ENCODE data around the gene SLC24A3. TPM values are rescaled to one million over a fixed set of nuclear protein-coding genes. Genes with fewer than 3 reads are reported as not detected.

SLC24A3 gene
- total RNA-seq, 2 donors from 2014 or later, result not detected

DNA sequence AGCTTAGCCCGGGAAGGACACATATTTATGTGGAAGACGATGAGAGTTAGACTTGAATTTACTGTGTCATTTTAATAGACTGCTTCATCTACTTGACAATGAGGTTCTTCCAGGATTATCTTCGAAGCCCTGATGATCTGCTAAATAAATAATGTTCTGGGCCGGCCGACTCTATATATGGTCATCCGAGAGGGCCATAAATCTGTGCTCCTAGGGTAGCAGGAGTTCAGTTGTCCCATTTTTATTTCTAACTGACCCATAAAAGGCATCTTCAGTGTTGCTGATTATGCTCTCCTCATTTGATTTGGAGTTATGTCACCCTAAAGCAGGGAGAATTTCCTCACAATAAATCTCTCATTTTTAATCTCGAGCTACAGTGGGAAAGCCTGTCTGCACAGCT, 217.1 kb downstream of the SLC24A3 start:
- H3K36me3 Mint-ChIP-seq (ENCODE audit: low read depth), result no peaks in the 10 kb centered on the region
- H3K9me3 Mint-ChIP-seq, result peaks cover 4% of the 10 kb centered on the region
- H3K4me3 Mint-ChIP-seq, result no peak overlapping the region
- no peak overlapping the region for H3K27ac Mint-ChIP-seq
- no peaks in the 10 kb centered on the region for H3K27me3 Mint-ChIP-seq
- no peaks in the 10 kb centered on the region for H3K4me1 Mint-ChIP-seq
- ATAC-seq (replicated peaks), result no peak

DNA sequence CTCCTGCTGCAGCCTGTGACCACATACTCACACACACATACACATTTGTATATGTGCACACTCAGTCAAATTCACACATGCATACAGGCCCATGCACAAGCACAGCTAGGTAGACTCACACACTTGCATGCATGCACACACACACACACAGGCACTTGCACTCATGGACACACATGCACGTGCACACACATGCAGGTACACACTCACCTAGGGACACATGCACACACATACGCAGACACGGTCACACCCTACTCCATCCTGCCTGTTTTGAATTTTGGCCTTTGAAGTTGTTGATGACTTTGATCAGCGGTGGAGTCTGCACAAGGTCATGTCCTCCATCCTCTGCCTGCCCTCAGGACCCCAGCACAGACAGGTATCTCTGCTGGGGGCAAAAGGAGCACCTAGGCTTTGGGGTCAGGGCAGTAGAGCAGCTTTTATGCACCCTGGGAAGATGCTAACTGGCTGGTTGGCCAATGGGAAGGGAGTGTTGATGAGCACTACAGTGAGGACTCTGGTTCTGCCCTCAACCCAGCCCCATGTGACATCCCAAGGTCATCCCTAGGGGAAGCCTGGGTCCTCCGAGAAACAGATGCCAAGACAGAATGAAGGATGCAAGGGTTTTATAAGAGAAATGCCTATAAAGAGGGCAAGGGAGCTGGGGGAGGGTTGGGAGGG, 218.3 kb downstream of the SLC24A3 start:
- H3K27ac Mint-ChIP-seq, result no peak overlapping the region
- no peaks in the 10 kb centered on the region for H3K36me3 Mint-ChIP-seq (ENCODE audit: low read depth)
- no peaks in the 10 kb centered on the region for H3K27me3 Mint-ChIP-seq
- no peak overlapping the region for H3K4me3 Mint-ChIP-seq
- H3K4me1 Mint-ChIP-seq, result no peaks in the 10 kb centered on the region
- peaks cover 4% of the 10 kb centered on the region for H3K9me3 Mint-ChIP-seq
- ATAC-seq (replicated peaks), result no peak

- peaks cover 4% of the 10 kb centered on the region for H3K9me3 Mint-ChIP-seq
- H3K36me3 Mint-ChIP-seq (ENCODE audit: low read depth), result no peaks in the 10 kb centered on the region
- no peaks in the 10 kb centered on the region for H3K4me1 Mint-ChIP-seq
- no peak overlapping the region for H3K27ac Mint-ChIP-seq
- H3K4me3 Mint-ChIP-seq, result no peak overlapping the region
- no peak for ATAC-seq (replicated peaks)
- H3K27me3 Mint-ChIP-seq, result no peaks in the 10 kb centered on the region
Observed at GRCh38 chr20:19431316-19431700, 218.9 kb downstream of the SLC24A3 start.

DNA sequence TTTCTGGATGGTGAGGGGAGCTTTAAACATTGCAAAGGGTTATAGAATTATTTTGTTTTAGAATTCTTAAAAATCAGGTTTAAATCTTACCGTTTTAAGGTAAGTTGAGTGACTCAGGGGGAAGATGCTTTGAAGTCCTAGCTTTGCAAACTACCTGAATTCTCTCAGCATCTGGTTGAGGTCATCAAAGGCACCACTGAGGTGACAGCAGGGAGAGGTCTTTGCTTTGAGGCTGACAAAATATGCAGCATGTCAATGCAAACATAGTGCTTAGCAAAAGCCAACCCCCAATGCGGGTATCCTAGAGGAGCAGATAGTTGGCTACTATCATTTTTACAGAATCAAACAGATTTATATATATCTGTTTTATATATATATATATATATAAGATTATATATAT, 219.5 kb downstream of the SLC24A3 start:
- Mint-ChIP-seq H3K36me3 (ENCODE audit: low read depth) (no peaks in the 10 kb centered on the region), H3K27me3 (no peaks in the 10 kb centered on the region), H3K9me3 (no peaks in the 10 kb centered on the region), H3K4me1 (no peaks in the 10 kb centered on the region), H3K27ac (no peak overlapping the region), H3K4me3 (no peak overlapping the region)
- no peak for ATAC-seq (replicated peaks)

DNA sequence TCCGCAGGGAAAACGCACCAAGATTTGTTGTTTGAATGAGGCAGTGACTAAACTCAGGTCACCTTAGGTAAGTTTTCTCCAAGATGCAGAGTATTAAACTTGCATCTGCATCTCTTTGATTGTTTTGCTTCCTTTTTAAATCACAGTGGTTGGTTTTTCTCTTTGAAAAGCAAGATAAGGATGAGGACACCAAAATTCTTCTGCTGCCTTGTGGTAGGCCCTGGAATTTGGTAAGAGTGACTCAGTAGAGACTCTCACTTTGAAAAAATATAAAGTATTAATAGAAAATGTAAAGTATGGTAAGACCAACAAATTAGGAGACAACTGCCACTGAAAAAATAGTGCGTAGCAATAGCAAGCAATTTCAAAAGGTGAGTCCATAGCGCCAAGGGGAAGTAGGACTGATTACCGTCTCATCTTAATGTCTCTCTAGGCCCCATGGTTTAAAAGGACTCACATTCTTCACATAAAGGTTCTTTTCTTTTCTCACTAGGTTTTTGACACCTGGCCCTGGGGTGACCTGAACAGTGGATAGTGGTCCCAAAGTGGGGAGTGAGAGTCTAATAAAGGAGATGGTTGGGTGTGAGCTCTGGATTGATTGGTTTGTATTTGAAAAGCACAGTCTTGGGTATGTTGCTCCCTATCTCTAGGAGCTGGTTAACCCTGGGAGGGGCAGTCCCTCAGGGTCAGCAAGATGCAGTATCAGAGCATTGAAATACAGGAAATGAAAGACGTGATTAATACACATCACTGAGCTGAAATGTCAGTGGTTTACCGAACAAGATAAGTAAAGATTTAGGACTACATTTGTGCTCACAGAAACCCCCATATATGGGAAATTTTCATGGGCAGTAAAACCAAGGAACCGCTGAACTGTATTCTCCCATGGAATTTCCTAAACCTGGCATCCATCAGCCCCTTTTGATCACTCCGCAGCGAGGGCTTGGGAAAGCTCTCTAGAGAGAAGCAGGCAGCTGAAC, 221.2 kb downstream of the SLC24A3 start:
- Mint-ChIP-seq H3K36me3 (ENCODE audit: low read depth) (no peaks in the 10 kb centered on the region), H3K4me1 (no peaks in the 10 kb centered on the region), H3K4me3 (no peak overlapping the region), H3K27ac (no peak overlapping the region), H3K9me3 (no peaks in the 10 kb centered on the region), H3K27me3 (no peaks in the 10 kb centered on the region)
- no peak for ATAC-seq (replicated peaks)

GRCh38 chr20:19435316-19435715, 222.9 kb downstream of the SLC24A3 start:
- no peak for ATAC-seq (replicated peaks)
- Mint-ChIP-seq H3K4me3 (no peak overlapping the region), H3K9me3 (no peaks in the 10 kb centered on the region), H3K36me3 (ENCODE audit: low read depth) (no peaks in the 10 kb centered on the region), H3K4me1 (no peaks in the 10 kb centered on the region), H3K27me3 (no peaks in the 10 kb centered on the region), H3K27ac (no peak overlapping the region)

GRCh38 chr20:19435821-19436220, 223.4 kb downstream of the SLC24A3 start:
- H3K27me3 Mint-ChIP-seq, result no peaks in the 10 kb centered on the region
- no peak overlapping the region for H3K4me3 Mint-ChIP-seq
- no peak overlapping the region for H3K27ac Mint-ChIP-seq
- no peaks in the 10 kb centered on the region for H3K36me3 Mint-ChIP-seq (ENCODE audit: low read depth)
- no peak for ATAC-seq (replicated peaks)
- H3K9me3 Mint-ChIP-seq, result no peaks in the 10 kb centered on the region
- no peaks in the 10 kb centered on the region for H3K4me1 Mint-ChIP-seq

DNA sequence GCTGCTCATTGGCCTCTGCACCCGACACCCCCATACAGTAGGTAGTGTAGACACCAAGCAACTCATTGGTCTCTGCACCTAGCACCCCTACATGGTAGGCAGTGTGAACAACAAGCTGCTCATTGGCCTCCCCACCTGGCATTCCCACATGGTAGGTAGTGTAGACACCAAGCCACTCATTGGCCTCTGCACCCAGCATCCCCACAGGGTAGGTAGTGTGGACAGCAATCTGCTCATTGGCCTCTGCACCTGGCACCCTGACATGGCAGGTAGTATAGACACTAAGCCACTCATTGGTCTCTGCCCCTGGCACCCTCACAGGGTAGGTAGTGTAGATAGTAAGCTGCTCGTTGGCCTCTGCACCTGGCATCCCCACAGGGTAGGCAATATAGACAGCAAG, 226.0 kb downstream of the SLC24A3 start:
- Mint-ChIP-seq H3K9me3 (peaks cover under 1% of the 10 kb centered on the region), H3K4me1 (no peaks in the 10 kb centered on the region)

DNA sequence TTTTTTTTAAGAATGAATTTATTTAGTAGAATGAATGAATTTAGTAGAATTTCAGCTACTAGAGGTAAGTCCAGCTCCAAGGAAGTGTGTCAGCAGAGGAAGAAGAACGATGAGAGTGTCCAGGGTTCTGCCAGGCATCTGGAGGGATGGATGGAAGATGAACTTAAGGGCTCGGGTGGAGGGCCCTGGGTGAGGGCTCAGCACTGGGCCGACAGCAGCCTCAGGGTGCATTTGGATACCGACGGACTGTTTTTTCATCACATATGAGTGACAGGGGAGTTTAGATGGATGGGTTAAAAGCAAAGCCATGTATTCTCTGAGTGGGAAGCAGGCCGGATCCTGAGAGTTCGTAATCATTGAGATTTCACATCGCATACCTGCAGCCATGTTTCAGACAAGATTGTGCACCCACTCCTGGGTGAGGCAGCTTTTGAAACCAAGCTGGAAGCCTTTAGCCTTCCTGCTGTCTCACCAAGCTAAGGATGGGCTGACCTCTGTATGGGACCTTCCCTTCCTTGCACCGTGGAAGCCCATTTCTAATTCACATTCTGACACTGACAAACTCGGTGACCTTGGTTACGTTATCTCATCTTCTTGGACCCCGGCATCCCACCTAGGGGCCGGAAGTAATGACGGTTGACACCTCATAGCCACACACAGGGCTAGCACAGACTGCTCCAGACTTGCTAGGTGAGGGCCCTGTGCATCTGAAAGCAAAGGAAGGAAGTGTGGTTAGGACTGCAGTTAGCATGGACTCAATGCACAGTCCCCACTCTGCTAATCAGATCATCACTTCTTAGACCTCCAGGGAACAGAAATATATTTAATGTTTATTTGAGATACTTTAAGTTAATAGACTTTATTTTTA, 228.5 kb downstream of the SLC24A3 start:
- H3K27me3 Mint-ChIP-seq, result no peaks in the 10 kb centered on the region
- no peak overlapping the region for H3K4me3 Mint-ChIP-seq
- H3K9me3 Mint-ChIP-seq, result peaks cover 8% of the 10 kb centered on the region
- ATAC-seq (replicated peaks), result no peak
- H3K4me1 Mint-ChIP-seq, result no peaks in the 10 kb centered on the region
- H3K27ac Mint-ChIP-seq, result no peak overlapping the region
- H3K36me3 Mint-ChIP-seq (ENCODE audit: low read depth), result no peaks in the 10 kb centered on the region

More for the DNA sequence above, 226.0 kb downstream of the SLC24A3 start:
- no peak for ATAC-seq (replicated peaks)
- no peak overlapping the region for H3K4me3 Mint-ChIP-seq
- H3K27me3 Mint-ChIP-seq, result no peaks in the 10 kb centered on the region
- H3K36me3 Mint-ChIP-seq (ENCODE audit: low read depth), result no peaks in the 10 kb centered on the region
- no peak overlapping the region for H3K27ac Mint-ChIP-seq

DNA sequence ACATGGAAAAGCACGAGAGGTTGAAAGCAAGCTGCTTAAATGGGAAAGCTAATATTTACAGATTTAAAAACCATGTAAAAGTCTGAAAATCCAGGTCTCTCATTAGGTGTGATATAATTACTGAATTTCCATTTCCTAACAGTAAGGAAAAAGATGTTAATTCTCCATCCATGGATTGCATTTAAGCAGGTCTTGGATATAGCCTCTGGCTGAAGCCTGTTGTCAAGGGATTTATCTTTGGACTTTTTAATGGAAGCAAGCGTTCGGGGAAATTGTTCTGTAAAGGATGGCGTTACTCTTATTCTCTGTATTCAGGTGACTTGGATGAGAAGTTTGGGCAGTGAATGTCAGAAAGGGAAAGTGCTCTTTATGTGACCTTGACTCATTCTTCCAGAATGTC, 233.8 kb downstream of the SLC24A3 start:
- H3K9me3 Mint-ChIP-seq, result peaks cover 11% of the 10 kb centered on the region
- H3K27ac Mint-ChIP-seq, result no peak overlapping the region
- H3K4me3 Mint-ChIP-seq, result no peak overlapping the region
- ATAC-seq (replicated peaks), result no peak
- peaks cover 4% of the 10 kb centered on the region for H3K27me3 Mint-ChIP-seq
- no peaks in the 10 kb centered on the region for H3K4me1 Mint-ChIP-seq
- no peaks in the 10 kb centered on the region for H3K36me3 Mint-ChIP-seq (ENCODE audit: low read depth)

GRCh38 chr20:19448632-19449031, 236.2 kb downstream of the SLC24A3 start:
- no peaks in the 10 kb centered on the region for H3K4me1 Mint-ChIP-seq
- H3K27me3 Mint-ChIP-seq, result peaks cover 4% of the 10 kb centered on the region
- no peak for ATAC-seq (replicated peaks)
- no peak overlapping the region for H3K27ac Mint-ChIP-seq
- H3K36me3 Mint-ChIP-seq (ENCODE audit: low read depth), result no peaks in the 10 kb centered on the region
- H3K9me3 Mint-ChIP-seq, result peaks cover 10% of the 10 kb centered on the region
- H3K4me3 Mint-ChIP-seq, result no peak overlapping the region

DNA sequence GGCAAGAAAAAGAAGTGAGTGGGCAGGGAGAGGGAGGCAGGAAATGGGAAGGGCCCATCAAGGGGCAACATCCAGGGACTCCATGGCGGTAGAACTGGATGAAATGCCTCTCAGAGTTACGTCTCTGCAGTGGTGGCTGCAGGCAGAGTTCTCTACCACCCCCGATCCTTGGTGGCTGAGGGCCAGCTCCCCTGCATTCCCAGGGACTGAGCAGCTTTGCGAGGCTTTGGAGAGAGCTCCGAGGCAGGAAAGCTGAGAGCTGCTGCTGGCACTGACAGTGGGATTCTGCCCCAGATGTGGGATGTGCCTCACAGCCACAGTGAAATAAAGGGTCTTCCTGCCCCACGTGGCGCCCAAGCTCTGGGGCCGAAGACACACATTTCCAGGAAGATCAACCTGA, 236.6 kb downstream of the SLC24A3 start:
- Mint-ChIP-seq H3K36me3 (ENCODE audit: low read depth) (no peaks in the 10 kb centered on the region), H3K27me3 (peaks cover 4% of the 10 kb centered on the region), H3K9me3 (peaks cover 9% of the 10 kb centered on the region), H3K27ac (no peak overlapping the region), H3K4me1 (no peaks in the 10 kb centered on the region), H3K4me3 (no peak overlapping the region)
- ATAC-seq (replicated peaks), result no peak

DNA sequence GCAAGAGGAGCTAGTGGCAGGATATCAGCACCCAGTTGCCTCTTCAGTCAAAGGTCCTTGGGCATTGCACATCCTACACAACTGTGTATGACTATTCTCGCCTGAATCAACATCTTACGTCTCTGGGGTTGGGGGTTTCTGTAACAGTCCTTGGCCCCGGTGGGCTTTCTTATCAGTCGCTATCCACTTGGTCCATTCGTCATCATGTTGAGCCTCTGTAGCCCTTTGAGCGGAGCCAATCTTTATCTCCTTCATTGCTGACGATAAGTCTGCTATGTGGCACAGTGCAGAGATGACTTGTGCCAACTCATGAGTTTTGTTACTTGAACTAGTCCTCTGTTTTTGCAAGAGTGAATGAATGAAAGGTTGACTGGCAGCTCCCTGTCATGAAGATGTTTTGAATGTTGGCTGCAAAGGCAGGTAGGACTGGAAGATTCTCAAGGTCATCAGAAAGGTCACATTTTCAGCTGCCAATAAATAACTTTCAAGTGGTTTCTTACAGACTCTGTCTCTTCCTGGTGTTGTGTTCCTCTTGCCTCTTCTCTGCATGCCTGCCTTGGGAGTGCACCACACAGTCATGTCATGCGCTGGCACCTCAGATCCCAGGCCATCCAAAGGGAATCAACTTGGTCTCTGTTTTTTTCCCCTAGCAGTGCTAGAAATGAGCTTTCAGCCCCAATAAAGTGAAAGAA, 238.9 kb downstream of the SLC24A3 start:
- H3K4me3 Mint-ChIP-seq, result no peak overlapping the region
- no peaks in the 10 kb centered on the region for H3K4me1 Mint-ChIP-seq
- no peak for ATAC-seq (replicated peaks)
- H3K27ac Mint-ChIP-seq, result no peak overlapping the region
- peaks cover 7% of the 10 kb centered on the region for H3K9me3 Mint-ChIP-seq
- no peaks in the 10 kb centered on the region for H3K36me3 Mint-ChIP-seq (ENCODE audit: low read depth)
- peaks cover 4% of the 10 kb centered on the region for H3K27me3 Mint-ChIP-seq

DNA sequence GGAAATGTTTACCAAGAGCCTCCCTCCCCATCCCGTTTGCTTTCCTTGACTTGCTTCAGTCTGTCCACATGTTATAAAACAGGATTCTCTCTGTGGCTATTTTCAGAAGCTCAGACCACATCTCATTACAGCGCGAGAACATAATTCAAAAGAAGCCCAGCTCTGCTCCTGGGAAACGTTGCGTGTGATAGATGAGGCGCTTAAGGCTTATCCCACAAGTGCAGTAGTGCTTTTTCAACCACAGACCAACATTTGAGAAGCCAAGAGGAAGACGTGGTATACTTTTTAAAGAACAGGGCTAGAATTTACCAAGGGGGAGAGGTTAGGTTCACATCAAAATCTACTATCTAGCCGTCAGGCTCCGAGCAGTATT, 239.5 kb downstream of the SLC24A3 start:
- no peaks in the 10 kb centered on the region for H3K36me3 Mint-ChIP-seq (ENCODE audit: low read depth)
- ATAC-seq (replicated peaks), result no peak
- no peak overlapping the region for H3K27ac Mint-ChIP-seq
- H3K4me3 Mint-ChIP-seq, result no peak overlapping the region
- H3K9me3 Mint-ChIP-seq, result peaks cover 7% of the 10 kb centered on the region
- peaks cover 4% of the 10 kb centered on the region for H3K27me3 Mint-ChIP-seq
- H3K4me1 Mint-ChIP-seq, result no peaks in the 10 kb centered on the region
